ENCODE results near the gene MBIP.
"Not testable (repeated sequence)": the region's sequence is repeated elsewhere in the genome, so short reads cannot be mapped to it uniquely, and the experiment has no call there.

The MBIP gene

DNA sequence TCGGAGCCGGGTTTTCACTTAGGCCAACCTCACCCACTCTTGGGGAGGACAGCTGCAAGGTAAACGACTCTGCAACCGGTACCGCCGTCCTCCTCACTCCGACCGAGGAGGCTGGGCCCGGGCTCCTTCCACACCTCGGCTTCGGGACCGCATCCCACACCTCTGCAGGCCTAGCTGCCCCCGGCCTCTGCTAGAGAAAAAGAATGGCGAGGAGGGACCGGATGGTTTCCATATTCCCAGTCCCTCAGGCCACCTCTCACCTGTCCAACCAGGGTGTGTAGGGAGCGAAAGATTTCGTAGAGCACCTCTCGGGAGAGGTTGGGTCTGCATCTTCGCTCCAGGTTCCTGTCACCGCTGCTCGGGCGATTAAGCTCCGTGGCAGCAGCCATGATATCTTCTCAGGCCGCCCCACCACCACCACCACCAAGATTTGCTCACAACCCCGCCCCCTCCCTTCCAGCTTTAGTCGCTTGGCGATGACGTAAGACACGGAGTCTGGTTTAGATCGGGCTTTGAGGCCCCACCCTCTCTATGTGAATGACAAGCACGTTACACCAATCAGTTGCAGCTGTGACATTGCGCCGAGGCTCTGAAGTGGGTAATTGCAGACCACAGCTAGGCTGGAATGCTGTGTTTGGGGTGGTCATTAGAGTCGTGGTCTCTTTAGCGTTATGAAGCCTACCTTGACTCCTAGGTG, at the start of gene MBIP:
Gene MBIP (minus strand): TSS at position 438 of the 697 bp plus-strand sequence. CDS start 49 bp downstream, at position 389.
- peak; percentile 96 for DNase-seq

GRCh38 chr14:36367985-36368774, 47.7 kb upstream of the MBIP start:
- no peak for DNase-seq

DNA sequence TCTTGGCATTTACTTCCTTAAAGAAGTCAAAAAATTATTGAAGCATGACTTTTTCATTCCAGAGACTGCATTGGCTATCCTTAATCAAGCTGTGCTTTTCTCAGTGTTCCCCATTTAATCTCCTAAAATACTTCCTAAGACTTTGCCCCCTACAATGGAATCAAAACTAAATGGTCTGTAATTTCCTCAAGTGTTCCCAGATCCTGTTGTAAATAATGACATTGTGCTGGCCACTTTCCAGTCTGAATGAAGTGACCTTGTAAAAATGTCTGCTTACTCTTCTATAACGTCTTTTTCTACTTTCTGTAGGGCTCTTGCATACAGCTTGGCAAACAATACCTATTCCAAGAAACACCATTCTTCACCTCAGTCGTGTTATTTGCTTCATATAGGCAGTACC, 45.3 kb upstream of the MBIP start:
- no peak for DNase-seq

- DNase-seq: no peak
Measured at GRCh38 chr14:36363704-36364103, 43.3 kb upstream of the MBIP start.

DNA sequence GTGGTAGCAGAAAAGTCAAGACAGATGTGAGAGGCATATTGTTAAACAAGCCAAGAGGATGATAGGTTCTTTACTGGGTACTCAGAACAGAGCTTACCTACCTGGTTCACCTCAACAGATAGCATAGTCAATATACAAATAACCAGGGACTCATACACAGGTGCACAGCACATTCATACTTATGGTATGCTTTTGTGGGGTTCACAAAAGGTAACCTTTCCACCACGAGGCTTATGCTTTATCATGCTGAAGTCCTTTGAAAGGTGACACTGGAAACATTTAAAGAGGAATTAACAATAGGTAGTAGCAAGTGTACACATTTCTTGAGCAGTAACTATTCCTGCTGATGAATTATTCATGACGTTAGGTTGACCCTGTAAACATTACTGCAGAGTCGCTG, 42.2 kb upstream of the MBIP start:
- DNase-seq: no peak

DNA sequence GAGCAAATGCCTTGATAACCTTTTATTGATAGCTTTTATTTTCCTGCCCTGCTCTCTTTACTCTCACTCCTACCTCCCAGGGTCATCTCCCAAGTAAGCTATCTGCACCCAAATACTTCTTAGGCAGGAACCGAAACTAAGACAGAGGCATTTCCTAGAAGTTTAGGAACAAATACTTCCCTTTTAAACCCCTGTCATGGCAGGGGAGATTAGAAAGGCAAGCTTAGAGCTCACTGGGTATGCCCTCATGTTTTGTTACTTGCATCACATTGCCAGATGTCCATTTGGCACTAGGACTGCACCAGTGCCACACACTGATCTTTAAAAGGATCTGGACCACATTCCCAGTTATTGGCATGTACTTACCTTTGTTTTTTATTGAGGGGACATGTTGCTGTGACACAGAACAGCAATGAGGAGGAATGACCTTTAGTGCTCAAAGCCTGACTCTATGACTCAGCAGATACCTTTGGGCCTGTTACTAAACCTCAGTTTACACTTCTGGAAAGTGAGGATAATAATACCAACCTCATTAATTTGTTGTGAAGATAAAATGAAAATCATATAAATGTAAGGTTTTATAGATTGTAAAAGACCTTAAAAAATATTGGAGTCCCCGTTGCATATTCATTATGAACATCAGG, 40.9 kb upstream of the MBIP start:
- DNase-seq: peak; percentile 7

DNA sequence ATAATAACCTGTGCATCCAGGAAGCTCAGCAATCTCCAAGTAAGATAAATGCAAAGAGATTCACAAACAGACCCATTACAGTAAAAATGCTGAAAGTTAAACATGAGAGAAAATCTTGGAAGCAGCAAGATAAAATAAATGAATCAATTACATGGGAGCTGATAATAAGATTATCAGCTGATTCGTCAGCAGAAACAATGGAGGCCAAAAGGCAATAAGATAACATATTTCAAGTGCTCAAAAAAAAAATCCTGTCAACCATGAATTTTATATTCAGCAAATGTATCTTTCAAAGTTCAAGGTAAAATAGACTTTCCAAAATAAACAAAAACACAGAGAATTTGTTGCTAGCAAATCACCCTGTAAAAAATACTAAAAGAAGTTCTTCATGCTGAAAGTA, 36.4 kb upstream of the MBIP start:
- DNase-seq: no peak

- DNase-seq: no peak
Measured at GRCh38 chr14:36346052-36346451, 25.6 kb upstream of the MBIP start.

GRCh38 chr14:36344211-36344610, 23.8 kb upstream of the MBIP start:
- DNase-seq: no peak

GRCh38 chr14:36341811-36342210, 21.4 kb upstream of the MBIP start:
- DNase-seq: not testable (repeated sequence)

- no peak for DNase-seq
Measured at GRCh38 chr14:36340276-36340890, 19.9 kb upstream of the MBIP start.

- DNase-seq: no peak
Measured at GRCh38 chr14:36339816-36340215, 19.4 kb upstream of the MBIP start.

DNA sequence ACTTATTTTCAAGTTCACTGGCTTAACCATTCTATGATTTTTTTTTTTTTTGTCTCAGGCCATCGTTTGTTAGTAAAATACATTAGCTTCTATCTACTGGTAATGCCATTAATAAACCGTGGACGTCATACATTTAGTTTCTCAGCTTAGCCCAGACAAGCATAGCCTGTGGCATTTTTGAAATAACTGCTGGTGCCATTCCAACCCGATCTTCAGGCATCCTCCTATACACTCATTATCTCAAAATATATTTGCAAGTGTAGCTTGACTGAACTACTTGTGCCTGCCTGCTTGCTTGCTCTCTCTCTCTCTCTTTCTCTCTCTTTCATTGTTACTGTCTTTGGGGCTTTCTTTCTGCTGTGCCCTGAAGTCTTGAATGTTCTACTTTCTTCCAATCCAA, 12.7 kb upstream of the MBIP start:
- DNase-seq: no peak

- not testable (repeated sequence) for DNase-seq
Measured at GRCh38 chr14:36327573-36327972, 7.1 kb upstream of the MBIP start.

DNA sequence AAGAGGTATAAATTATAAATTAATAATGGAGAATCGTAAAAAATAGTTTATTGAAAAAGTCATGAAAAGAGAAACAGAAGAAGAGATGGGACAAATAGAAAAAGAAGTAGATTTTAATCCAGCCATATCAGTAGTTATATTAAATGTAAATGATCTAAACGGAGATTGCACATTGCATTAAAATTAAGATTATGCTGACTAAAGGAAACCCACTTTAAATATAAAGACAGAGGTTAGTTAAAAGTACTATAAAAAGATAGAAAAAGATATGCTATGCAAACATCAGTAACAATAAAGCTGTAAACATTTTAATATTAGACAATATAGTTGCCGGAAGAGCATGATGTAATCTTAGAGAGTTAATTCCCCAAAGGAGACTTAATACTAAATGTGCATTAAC, 5.4 kb upstream of the MBIP start:
- DNase-seq: no peak

GRCh38 chr14:36324897-36325296, 4.5 kb upstream of the MBIP start:
- no peak for DNase-seq

- DNase-seq: no peak
Measured at GRCh38 chr14:36320897-36321381, 502 bp upstream of the MBIP start.

DNA sequence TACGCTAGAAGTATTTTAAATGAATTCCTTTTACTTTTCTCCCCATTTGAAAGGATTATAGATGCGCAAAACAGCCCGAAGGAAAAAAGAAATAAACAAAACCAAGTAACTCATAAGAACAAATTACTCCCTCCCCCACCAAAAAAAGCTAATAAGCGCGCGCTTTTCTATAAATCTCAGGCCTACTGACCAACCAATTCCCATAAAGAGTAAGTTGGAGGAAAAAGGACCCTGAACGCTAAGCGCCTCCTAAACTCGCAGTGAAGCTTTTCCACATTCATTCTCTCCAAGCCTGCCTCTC, 588 bp downstream of the MBIP start:
- no peak for DNase-seq

GRCh38 chr14:36317650-36318049, 2.8 kb downstream of the MBIP start:
- DNase-seq: no peak

DNA sequence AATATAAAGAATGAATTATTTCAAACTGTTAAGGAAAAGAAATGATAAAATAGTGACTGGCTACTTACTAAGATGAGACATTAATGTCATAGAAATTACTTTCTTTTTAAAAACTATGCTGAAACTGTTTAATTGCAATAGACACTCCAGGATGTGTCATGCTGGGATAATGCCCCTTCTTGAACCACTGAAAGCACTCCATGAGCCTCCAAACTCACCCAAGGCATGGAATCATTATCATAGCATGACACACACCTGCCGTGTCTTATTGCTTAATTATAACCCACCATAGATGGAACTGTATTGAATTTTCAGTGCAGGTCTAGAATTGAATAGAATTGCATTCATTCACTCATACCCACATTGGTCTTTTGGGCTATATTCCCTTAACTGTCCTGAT, 4.3 kb downstream of the MBIP start:
- no peak for DNase-seq

DNA sequence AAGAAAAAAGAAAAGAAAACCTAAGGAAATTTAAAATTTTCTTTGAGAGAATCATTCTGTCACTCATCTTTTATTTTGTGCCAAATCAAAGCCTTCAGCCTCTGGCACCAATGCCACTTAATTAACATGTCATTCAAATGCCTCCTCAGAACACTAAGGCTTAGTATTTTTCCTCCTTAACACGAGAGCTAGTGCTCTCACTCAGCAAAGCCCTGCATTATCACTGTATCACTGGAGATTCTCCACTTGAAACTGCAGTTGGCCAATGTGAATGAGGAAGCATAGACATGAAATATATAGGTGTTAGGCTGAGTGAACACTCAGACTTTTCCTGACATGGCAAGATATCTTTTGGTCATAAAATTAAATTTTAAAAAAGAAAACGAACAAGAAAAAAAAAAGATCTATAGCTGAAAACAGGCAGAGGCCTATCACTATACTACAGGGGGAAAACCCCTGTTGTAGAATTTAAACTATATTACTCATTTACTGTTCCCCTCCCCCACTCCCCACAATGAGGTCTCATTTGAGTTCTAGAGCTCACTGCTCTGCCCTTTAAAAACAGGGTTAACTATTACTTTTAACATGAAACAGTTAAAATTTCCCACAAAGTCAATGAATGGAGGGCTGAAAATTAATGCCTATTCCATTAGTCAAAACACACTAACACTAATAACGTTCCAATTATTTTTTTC, 5.1 kb downstream of the MBIP start:
- no peak for DNase-seq

- no peak for DNase-seq
Measured at GRCh38 chr14:36313898-36314297, 6.5 kb downstream of the MBIP start.

DNA sequence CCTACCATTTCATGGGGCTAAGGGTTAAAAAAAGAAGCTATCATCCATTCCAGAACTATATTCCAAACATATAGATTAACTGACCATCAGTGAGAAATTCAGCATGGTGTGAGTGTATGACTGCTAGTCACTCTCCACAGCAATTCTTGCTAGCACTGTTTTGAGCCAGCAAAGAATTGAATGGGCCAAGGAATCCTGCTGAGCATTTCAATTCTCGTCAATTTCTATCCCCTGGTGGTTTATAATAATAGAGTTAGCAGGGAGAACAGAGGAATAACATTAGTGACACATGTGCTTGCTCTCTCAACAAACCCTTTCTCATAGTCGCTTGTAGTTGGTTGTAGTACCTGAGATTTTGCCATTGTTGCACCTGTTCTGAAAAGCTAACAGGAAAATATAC, 7.2 kb downstream of the MBIP start:
- no peak for DNase-seq
